AG20443 (cell line): ENCODE data around the gene AGAP2.
"Not testable (repeated sequence)": the region's sequence is repeated elsewhere in the genome, so short reads cannot be mapped to it uniquely, and the experiment has no call there.

Experiments used
- DNase-seq: peaks from one replicate; pipeline ENCODE4 v3.0.0; 2012; ENCODE audit warnings: low spot score, mixed read lengths

AGAP2 gene

GRCh38 chr12:57694459-57695019, 44.0 kb downstream of the AGAP2 start:
- DNase-seq = peak; percentile 21

- peak; percentile 98 for DNase-seq
These were observed 44.7 kb downstream of the AGAP2 start, which contains the start of gene OS9 for GRCh38 chr12:57693659-57694458. TSS of gene OS9 (plus strand) at chr12:57694132. CDS start at chr12:57694162, 30 bp downstream.

- no peak for DNase-seq
These were observed 45.3 kb downstream of the AGAP2 start for GRCh38 chr12:57693317-57693658.

GRCh38 chr12:57692500-57692899, 46.0 kb downstream of the AGAP2 start:
- no peak for DNase-seq

GRCh38 chr12:57688931-57689330, 49.6 kb downstream of the AGAP2 start:
- no peak for DNase-seq

GRCh38 chr12:57687862-57688261, 50.7 kb downstream of the AGAP2 start:
- no peak for DNase-seq

- DNase-seq = no peak
These were observed 58.8 kb downstream of the AGAP2 start for GRCh38 chr12:57679697-57680096.

- not testable (repeated sequence) for DNase-seq
These were observed 60.6 kb downstream of the AGAP2 start for GRCh38 chr12:57677947-57678346.

GRCh38 chr12:57674691-57675090, 63.9 kb downstream of the AGAP2 start:
- DNase-seq = no peak
